22Rv1 (cell line): ENCODE measurements around the gene DCLRE1C.

ENCODE experiments used
- H3K27ac ChIP-seq: fragments of 450-650 bp; 2 replicates; pipeline ENCODE4 v1.5.1; 2017
- ZFX ChIP-seq: fragments of 450-650 bp; IDR thresholded peaks from 2 replicates; pipeline ENCODE4 v1.6.1; 2017; ENCODE audit warnings: antibody characterized with exemption, borderline replicate concordance
- TF ChIP-seq, protein P1 (sequence below): fragments of 450-650 bp; IDR thresholded peaks from 2 replicates; pipeline ENCODE4 v1.5.1; 2017; ENCODE audit warnings: mild to moderate bottlenecking

DCLRE1C gene

GRCh38 chr10:14858338-14858960 is 95.4 kb downstream of the DCLRE1C start:
- no peak for TF ChIP-seq ZFX
- TF ChIP-seq, protein P1, sequence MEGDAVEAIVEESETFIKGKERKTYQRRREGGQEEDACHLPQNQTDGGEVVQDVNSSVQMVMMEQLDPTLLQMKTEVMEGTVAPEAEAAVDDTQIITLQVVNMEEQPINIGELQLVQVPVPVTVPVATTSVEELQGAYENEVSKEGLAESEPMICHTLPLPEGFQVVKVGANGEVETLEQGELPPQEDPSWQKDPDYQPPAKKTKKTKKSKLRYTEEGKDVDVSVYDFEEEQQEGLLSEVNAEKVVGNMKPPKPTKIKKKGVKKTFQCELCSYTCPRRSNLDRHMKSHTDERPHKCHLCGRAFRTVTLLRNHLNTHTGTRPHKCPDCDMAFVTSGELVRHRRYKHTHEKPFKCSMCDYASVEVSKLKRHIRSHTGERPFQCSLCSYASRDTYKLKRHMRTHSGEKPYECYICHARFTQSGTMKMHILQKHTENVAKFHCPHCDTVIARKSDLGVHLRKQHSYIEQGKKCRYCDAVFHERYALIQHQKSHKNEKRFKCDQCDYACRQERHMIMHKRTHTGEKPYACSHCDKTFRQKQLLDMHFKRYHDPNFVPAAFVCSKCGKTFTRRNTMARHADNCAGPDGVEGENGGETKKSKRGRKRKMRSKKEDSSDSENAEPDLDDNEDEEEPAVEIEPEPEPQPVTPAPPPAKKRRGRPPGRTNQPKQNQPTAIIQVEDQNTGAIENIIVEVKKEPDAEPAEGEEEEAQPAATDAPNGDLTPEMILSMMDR, result no peak
- H3K27ac ChIP-seq, result no peak overlapping the region

- H3K27ac ChIP-seq, result no peak overlapping the region
- TF ChIP-seq, protein P1, result no peak
- no peak for TF ChIP-seq ZFX
Measured at GRCh38 chr10:14855453-14855852, 98.4 kb downstream of the DCLRE1C start.

DNA sequence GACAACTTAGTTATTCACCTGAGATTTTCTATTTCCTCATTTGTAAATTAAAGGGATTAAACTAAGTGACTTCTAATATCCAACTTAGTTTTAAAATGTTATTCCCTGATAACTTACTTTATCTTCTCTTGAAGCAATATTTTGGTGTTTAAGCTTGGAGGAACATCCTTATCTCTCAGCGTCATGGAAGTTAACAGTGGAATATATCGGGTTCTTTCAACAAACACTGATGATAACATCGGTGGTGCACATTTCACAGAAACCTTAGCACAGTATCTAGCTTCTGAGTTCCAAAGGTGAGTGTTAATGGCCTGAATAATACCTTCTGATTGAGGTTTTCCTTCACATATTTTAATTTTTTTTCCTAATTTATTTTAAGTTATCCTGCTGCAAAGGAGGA is 101.7 kb downstream of the DCLRE1C start:
- TF ChIP-seq ZFX, result no peak
- TF ChIP-seq, protein P1, result no peak
- no peak overlapping the region for H3K27ac ChIP-seq
